Breast epithelium (tissue), 4 donors: ENCODE measurements around the gene R3HDM4. TPM values are rescaled to one million over a fixed set of nuclear protein-coding genes. Genes with fewer than 3 reads are reported as not detected.
A peak's percentile ranks its signal among the peaks of the same experiment; 100 is the strongest.

Source experiments
- DNase-seq, 2 donors: peaks; one replicate each; pipeline ENCODE4 v3.0.0-alpha.2; 2019; ENCODE audit warnings: low spot score in 2 of 2
- H3K27ac ChIP-seq, 2 donors: fragments of 200-600 bp; sonication (generic) in 1 of 2; one replicate each; pipeline ENCODE4 v1.5.1; 2016 to 2019; ENCODE audit warnings: mild to moderate bottlenecking in 1 of 2
- H3K27me3 ChIP-seq, 2 donors: fragments of 200-600 bp; sonication (generic) in 1 of 2; one replicate each; pipeline versions ENCODE4 v1.5.1 to v1.6.0; 2017 to 2019; ENCODE audit warnings: control low read depth in 1 of 2, mild to moderate bottlenecking in 1 of 2
- H3K36me3 ChIP-seq: fragments of 200-600 bp; one replicate; pipeline ENCODE4 v1.5.1; 2019
- H3K4me1 ChIP-seq, 2 donors: fragments of 200-600 bp; sonication (generic); one replicate each; pipeline ENCODE4 v1.5.1; 2016 to 2019; ENCODE audit warnings: control low read depth in 1 of 2
- H3K4me3 ChIP-seq, 3 donors: fragments of 200-600 bp; sonication (generic); 1 replicate in 2 of 3; 2 replicates in 1 of 3; pipeline ENCODE4 v1.5.1; 2016 to 2019; ENCODE audit warnings: mild to moderate bottlenecking in 3 of 3, moderate library complexity in 2 of 3
- H3K9me3 ChIP-seq, 2 donors: fragments of 200-600 bp; sonication (generic) in 1 of 2; one replicate each; pipeline ENCODE4 v1.5.1; 2016 to 2019; ENCODE audit warnings: control low read depth in 1 of 2
- CTCF ChIP-seq, 3 donors: fragments of 450-650 bp; IDR thresholded peaks; one replicate each; pipeline ENCODE4 v1.5.1; 2016 to 2017; ENCODE audit warnings: antibody characterized with exemption in 3 of 3, mild to moderate bottlenecking in 3 of 3, moderate library complexity in 3 of 3
- POLR2A ChIP-seq: fragments of 450-650 bp; IDR thresholded peaks from one replicate; pipeline ENCODE4 v1.6.1; 2016; ENCODE audit warnings: antibody characterized with exemption, mild to moderate bottlenecking, moderate library complexity
- POLR2AphosphoS5 ChIP-seq, 3 donors: sonication (generic); formaldehyde crosslinking; IDR thresholded peaks; one replicate each; pipeline ENCODE4 v1.6.1; 2017; ENCODE audit warnings: antibody characterized with exemption in 3 of 3
- intact Hi-C: fragments of 100-400 bp; cut with DNase I; formaldehyde crosslinking; loops from one replicate; pipeline ENCODE4 v1.15.1; 2023; ENCODE audit warnings: low total_unique reads
- total RNA-seq, 3 donors: library from RNA; depleted of rRNA; stranded (reverse); fragments of >200 nt; gene quantifications; one replicate each; pipeline ENCODE4 v1.1.0, GENCODE V29; 2016

Gene R3HDM4
- total RNA-seq, 3 donors from 2014 or later, result 31.8 to 41.6 (median 41.0) TPM

- Histone ChIP-seq H3K4me1 (peaks cover 6 to 11% of the 10 kb centered on the region in 2 donors), H3K36me3 (no peaks in the 10 kb centered on the region), H3K9me3 (no peaks in the 10 kb centered on the region), H3K27me3 (no peaks in the 10 kb centered on the region), H3K27ac (no peak overlapping the region), H3K4me3 (no peak overlapping the region)
- DNase-seq, result no peak
- TF ChIP-seq POLR2AphosphoS5 (IDR thresholded peaks at IDR 0.05), result no peak
- TF ChIP-seq CTCF (IDR thresholded peaks at IDR 0.05), result no peak
- no peak for TF ChIP-seq POLR2A
- intact Hi-C loops, result no loop called here
Observed at GRCh38 chr19:936175-936546, 23.1 kb upstream of the R3HDM4 start.

- H3K27me3 ChIP-seq, result no peaks in the 10 kb centered on the region
- peak overlapping the region; percentile 39 to 69 for H3K27ac ChIP-seq
- H3K4me1 ChIP-seq, result peaks cover 4 to 11% of the 10 kb centered on the region in 2 donors
- H3K4me3 ChIP-seq, result peak overlapping the region in 2 of 3 donors; percentile 5 to 21
- intact Hi-C loops, result no loop called here
- DNase-seq, result peak; percentile 86 to 95
- TF ChIP-seq POLR2A (no peak), CTCF (IDR thresholded peaks at IDR 0.05) (peak in 2 of 3 donors; percentile 16 to 21), POLR2AphosphoS5 (IDR thresholded peaks at IDR 0.05) (peak in 2 of 3 donors; percentile 72 to 89)
- no peaks in the 10 kb centered on the region for H3K9me3 ChIP-seq
- H3K36me3 ChIP-seq, result no peaks in the 10 kb centered on the region
Observed at GRCh38 chr19:934865-935479, 22.0 kb upstream of the R3HDM4 start.

GRCh38 chr19:934197-934840, 21.3 kb upstream of the R3HDM4 start:
- TF ChIP-seq CTCF (IDR thresholded peaks at IDR 0.05) (no peak), POLR2AphosphoS5 (IDR thresholded peaks at IDR 0.05) (no peak), POLR2A (no peak)
- peaks cover 4 to 11% of the 10 kb centered on the region in 2 donors for H3K4me1 ChIP-seq
- DNase-seq, result no peak
- H3K27ac ChIP-seq, result peak overlapping the region; percentile 39 to 69
- peak overlapping the region in 2 of 3 donors; percentile 5 to 21 for H3K4me3 ChIP-seq
- intact Hi-C loops, result no loop called here
- H3K9me3 ChIP-seq, result no peaks in the 10 kb centered on the region
- H3K36me3 ChIP-seq, result no peaks in the 10 kb centered on the region
- no peaks in the 10 kb centered on the region for H3K27me3 ChIP-seq

GRCh38 chr19:933553-933882, 20.5 kb upstream of the R3HDM4 start:
- Histone ChIP-seq H3K36me3 (no peaks in the 10 kb centered on the region), H3K27me3 (no peaks in the 10 kb centered on the region), H3K4me1 (peaks cover 4 to 11% of the 10 kb centered on the region in 2 donors), H3K9me3 (no peaks in the 10 kb centered on the region), H3K4me3 (peak overlapping the region in 2 of 3 donors; percentile 21 to 61), H3K27ac (peak overlapping the region; percentile 45 to 69)
- TF ChIP-seq POLR2A, result no peak
- no peak for TF ChIP-seq POLR2AphosphoS5 (IDR thresholded peaks at IDR 0.05)
- no peak for TF ChIP-seq CTCF (IDR thresholded peaks at IDR 0.05)
- intact Hi-C loops, result no loop called here
- no peak for DNase-seq
